ENCODE measurements around the gene SERPINB6. TPM values are rescaled to one million over a fixed set of nuclear protein-coding genes. Genes with fewer than 3 reads are reported as not detected.

Gene SERPINB6
- total RNA-seq, 5 donors from 2014 or later (not counting 1 experiment from before 2014, with no cell fraction given), result 30.0 to 49.0 (median 38.0) TPM

- Histone ChIP-seq H3K27me3 (replicated peaks in 1 of 2; ENCODE audit: control insufficient read depth in 2 of 2, extremely low read depth in 1 of 2, insufficient read depth in 2 of 2, low read length in 1 of 2) (peaks cover 0 to 5% of the 10 kb centered on the region in 2 experiments), H3K9me3 (no peaks in the 10 kb centered on the region), H3K36me3 (ENCODE audit: control insufficient read depth in 2 of 2, extremely low read depth in 1 of 2, insufficient read depth in 1 of 2, low read length in 1 of 2) (no peaks in the 10 kb centered on the region), H3K27ac (ENCODE audit: low read length) (no peak overlapping the region), H3K4me3 (ENCODE audit: control insufficient read depth in 1 of 2, extremely low read depth in 1 of 2, low read length in 1 of 2) (no peak overlapping the region), H3K4me1 (ENCODE audit: control insufficient read depth in 1 of 2, extremely low read depth in 1 of 2, insufficient read depth in 2 of 2, low read length in 2 of 2) (peaks cover 0 to 21% of the 10 kb centered on the region in 2 experiments)
- H3K4me1 Mint-ChIP-seq, result peaks cover 12 to 22% (median 14%) of the 10 kb centered on the region in 3 donors
- POLR2A ChIA-PET, result no interaction called here
- no peak for DNase-seq
- no peak overlapping the region for H3K27ac Mint-ChIP-seq
- ATAC-seq (replicated peaks in 1 of 4), result no peak
- no peaks in the 10 kb centered on the region for H3K36me3 Mint-ChIP-seq
- CTCF ChIA-PET, result no interaction called here
- no peaks in the 10 kb centered on the region for H3K9me3 Mint-ChIP-seq
- no peak overlapping the region for H3K4me3 Mint-ChIP-seq
- H3K27me3 Mint-ChIP-seq, result no peaks in the 10 kb centered on the region
- 100% methylated on average over 1 of the region's 4 CpGs for WGBS (ENCODE audit: insufficient coverage)
These were observed 54.3 kb downstream of the SERPINB6 start for GRCh38 chr6:2917065-2917464.

- Histone ChIP-seq H3K27me3 (replicated peaks in 1 of 2; ENCODE audit: control insufficient read depth in 2 of 2, extremely low read depth in 1 of 2, insufficient read depth in 2 of 2, low read length in 1 of 2) (peaks cover 0 to 5% of the 10 kb centered on the region in 2 experiments), H3K27ac (ENCODE audit: low read length) (no peak overlapping the region), H3K4me1 (ENCODE audit: control insufficient read depth in 1 of 2, extremely low read depth in 1 of 2, insufficient read depth in 2 of 2, low read length in 2 of 2) (peaks cover 0 to 21% of the 10 kb centered on the region in 2 experiments), H3K9me3 (no peaks in the 10 kb centered on the region), H3K36me3 (ENCODE audit: control insufficient read depth in 2 of 2, extremely low read depth in 1 of 2, insufficient read depth in 1 of 2, low read length in 1 of 2) (no peaks in the 10 kb centered on the region), H3K4me3 (ENCODE audit: control insufficient read depth in 1 of 2, extremely low read depth in 1 of 2, low read length in 1 of 2) (no peak overlapping the region)
- DNase-seq (no peak), ATAC-seq (replicated peaks in 1 of 4) (no peak)
- no peaks in the 10 kb centered on the region for H3K36me3 Mint-ChIP-seq
- WGBS (ENCODE audit: insufficient coverage), result no CpG with 5 or more reads among the region's 3 CpGs
- no peak overlapping the region for H3K27ac Mint-ChIP-seq
- no peaks in the 10 kb centered on the region for H3K9me3 Mint-ChIP-seq
- POLR2A ChIA-PET, result no interaction called here
- H3K4me3 Mint-ChIP-seq, result no peak overlapping the region
- H3K27me3 Mint-ChIP-seq, result no peaks in the 10 kb centered on the region
- CTCF ChIA-PET, result interaction anchor here in 1 of 2 donors (0.6 kb wide), 1 partner anchor 124 kb away, joined by 3 read pairs; no protein-coding TSS in a partner anchor
- peaks cover 16 to 29% (median 20%) of the 10 kb centered on the region in 3 donors for H3K4me1 Mint-ChIP-seq
These were observed 55.0 kb downstream of the SERPINB6 start for GRCh38 chr6:2916158-2916925.

GRCh38 chr6:2915150-2915549, 56.2 kb downstream of the SERPINB6 start:
- Mint-ChIP-seq H3K36me3 (no peaks in the 10 kb centered on the region), H3K9me3 (no peaks in the 10 kb centered on the region), H3K27ac (no peak overlapping the region), H3K27me3 (no peaks in the 10 kb centered on the region), H3K4me1 (peaks cover 18 to 35% (median 30%) of the 10 kb centered on the region in 3 donors), H3K4me3 (no peak overlapping the region)
- Histone ChIP-seq H3K27me3 (replicated peaks in 1 of 2; ENCODE audit: control insufficient read depth in 2 of 2, extremely low read depth in 1 of 2, insufficient read depth in 2 of 2, low read length in 1 of 2) (no peaks in the 10 kb centered on the region), H3K27ac (ENCODE audit: low read length) (no peak overlapping the region), H3K4me1 (ENCODE audit: control insufficient read depth in 1 of 2, extremely low read depth in 1 of 2, insufficient read depth in 2 of 2, low read length in 2 of 2) (peaks cover 0 to 21% of the 10 kb centered on the region in 2 experiments), H3K9me3 (no peaks in the 10 kb centered on the region), H3K36me3 (ENCODE audit: control insufficient read depth in 2 of 2, extremely low read depth in 1 of 2, insufficient read depth in 1 of 2, low read length in 1 of 2) (no peaks in the 10 kb centered on the region), H3K4me3 (ENCODE audit: control insufficient read depth in 1 of 2, extremely low read depth in 1 of 2, low read length in 1 of 2) (no peak overlapping the region)
- no peak for ATAC-seq (replicated peaks in 1 of 4)
- POLR2A ChIA-PET, result no interaction called here
- WGBS (ENCODE audit: insufficient coverage), result 100% methylated on average over 1 of the region's 3 CpGs
- no peak for DNase-seq
- CTCF ChIA-PET, result interaction anchor here (0.6 to 1.9 kb wide), 5 partner anchors 16 to 103 kb away, joined by 3 to 8 read pairs (median 5); no protein-coding TSS in a partner anchor

- no peak overlapping the region for H3K4me3 ChIP-seq (ENCODE audit: control insufficient read depth in 1 of 2, extremely low read depth in 1 of 2, low read length in 1 of 2)
- ChIA-PET CTCF (interaction anchor here (0.6 to 1.9 kb wide), 10 partner anchors 8 to 74 kb away, joined by 3 to 8 read pairs (median 3); partner anchors contain the start of gene SERPINB1 (in 1 of the 2)), POLR2A (interaction anchor here in 1 of 2 donors (0.6 to 1.4 kb wide), 2 partner anchors 15 to 18 kb away, joined by 4 read pairs; no protein-coding TSS in a partner anchor)
- H3K4me3 Mint-ChIP-seq, result no peak overlapping the region
- H3K36me3 Mint-ChIP-seq, result no peaks in the 10 kb centered on the region
- H3K9me3 Mint-ChIP-seq, result no peaks in the 10 kb centered on the region
- peaks cover 0 to 17% of the 10 kb centered on the region in 2 experiments for H3K4me1 ChIP-seq (ENCODE audit: control insufficient read depth in 1 of 2, extremely low read depth in 1 of 2, insufficient read depth in 2 of 2, low read length in 2 of 2)
- no peaks in the 10 kb centered on the region for H3K27me3 ChIP-seq (replicated peaks in 1 of 2; ENCODE audit: control insufficient read depth in 2 of 2, extremely low read depth in 1 of 2, insufficient read depth in 2 of 2, low read length in 1 of 2)
- H3K27ac Mint-ChIP-seq, result no peak overlapping the region
- no peaks in the 10 kb centered on the region for H3K36me3 ChIP-seq (ENCODE audit: control insufficient read depth in 2 of 2, extremely low read depth in 1 of 2, insufficient read depth in 1 of 2, low read length in 1 of 2)
- no peaks in the 10 kb centered on the region for H3K27me3 Mint-ChIP-seq
- no peaks in the 10 kb centered on the region for H3K9me3 ChIP-seq
- H3K4me1 Mint-ChIP-seq, result peaks cover 20 to 38% (median 34%) of the 10 kb centered on the region in 3 donors
- WGBS (ENCODE audit: insufficient coverage), result 87% methylated on average over 4 of the region's 7 CpGs
- no peak overlapping the region for H3K27ac ChIP-seq (ENCODE audit: low read length)
- no peak for ATAC-seq (replicated peaks in 1 of 4)
- no peak for DNase-seq
These were observed 57.1 kb downstream of the SERPINB6 start for GRCh38 chr6:2914318-2914660.

GRCh38 chr6:2913621-2914317, 57.6 kb downstream of the SERPINB6 start:
- POLR2A ChIA-PET, result interaction anchor here in 1 of 2 donors (0.6 to 1.4 kb wide), 2 partner anchors 15 to 19 kb away, joined by 4 read pairs; no protein-coding TSS in a partner anchor
- no peak for ATAC-seq (replicated peaks in 1 of 4)
- CTCF ChIA-PET, result interaction anchor here (0.6 to 1.9 kb wide), 12 partner anchors 9 to 74 kb away, joined by 3 to 8 read pairs (median 4); partner anchors contain the start of gene SERPINB1 (in 1 of the 2)
- 96% methylated on average over 6 of the region's 11 CpGs for WGBS (ENCODE audit: insufficient coverage)
- Mint-ChIP-seq H3K4me3 (no peak overlapping the region), H3K4me1 (peaks cover 20 to 38% (median 34%) of the 10 kb centered on the region in 3 donors), H3K27me3 (no peaks in the 10 kb centered on the region), H3K27ac (no peak overlapping the region), H3K36me3 (no peaks in the 10 kb centered on the region), H3K9me3 (no peaks in the 10 kb centered on the region)
- H3K36me3 ChIP-seq (ENCODE audit: control insufficient read depth in 2 of 2, extremely low read depth in 1 of 2, insufficient read depth in 1 of 2, low read length in 1 of 2), result no peaks in the 10 kb centered on the region
- H3K27me3 ChIP-seq (replicated peaks in 1 of 2; ENCODE audit: control insufficient read depth in 2 of 2, extremely low read depth in 1 of 2, insufficient read depth in 2 of 2, low read length in 1 of 2), result no peaks in the 10 kb centered on the region
- H3K9me3 ChIP-seq, result no peaks in the 10 kb centered on the region
- H3K4me3 ChIP-seq (ENCODE audit: control insufficient read depth in 1 of 2, extremely low read depth in 1 of 2, low read length in 1 of 2), result no peak overlapping the region
- H3K4me1 ChIP-seq (ENCODE audit: control insufficient read depth in 1 of 2, extremely low read depth in 1 of 2, insufficient read depth in 2 of 2, low read length in 2 of 2), result peaks cover 0 to 12% of the 10 kb centered on the region in 2 experiments
- no peak for DNase-seq
- H3K27ac ChIP-seq (ENCODE audit: low read length), result no peak overlapping the region

- ChIA-PET POLR2A (interaction anchor here (0.6 to 0.8 kb wide), 4 partner anchors 27 to 86 kb away, joined by 3 to 5 read pairs (median 4); no protein-coding TSS in a partner anchor), CTCF (interaction anchor here (0.6 to 1.9 kb wide), 33 partner anchors 11 to 395 kb away, joined by 3 to 41 read pairs (median 4); partner anchors contain the start of gene SERPINB1 (in 2 of the 2))
- no peak overlapping the region for H3K4me3 Mint-ChIP-seq
- H3K36me3 Mint-ChIP-seq, result no peaks in the 10 kb centered on the region
- H3K4me1 ChIP-seq (ENCODE audit: control insufficient read depth in 1 of 2, extremely low read depth in 1 of 2, insufficient read depth in 2 of 2, low read length in 2 of 2), result peaks cover 0 to 3% of the 10 kb centered on the region in 2 experiments
- H3K4me3 ChIP-seq (ENCODE audit: control insufficient read depth in 1 of 2, extremely low read depth in 1 of 2, low read length in 1 of 2), result no peak overlapping the region
- no peak overlapping the region for H3K27ac ChIP-seq (ENCODE audit: low read length)
- H3K36me3 ChIP-seq (ENCODE audit: control insufficient read depth in 2 of 2, extremely low read depth in 1 of 2, insufficient read depth in 1 of 2, low read length in 1 of 2), result no peaks in the 10 kb centered on the region
- H3K27ac Mint-ChIP-seq, result peak overlapping the region in 1 of 2 donors; percentile 22
- H3K27me3 Mint-ChIP-seq, result no peaks in the 10 kb centered on the region
- DNase-seq (no peak), ATAC-seq (replicated peaks in 1 of 4) (no peak)
- H3K9me3 ChIP-seq, result no peaks in the 10 kb centered on the region
- no peaks in the 10 kb centered on the region for H3K27me3 ChIP-seq (replicated peaks in 1 of 2; ENCODE audit: control insufficient read depth in 2 of 2, extremely low read depth in 1 of 2, insufficient read depth in 2 of 2, low read length in 1 of 2)
- H3K9me3 Mint-ChIP-seq, result no peaks in the 10 kb centered on the region
- WGBS (ENCODE audit: insufficient coverage), result 79% methylated on average over 3 of the region's 4 CpGs
- H3K4me1 Mint-ChIP-seq, result peaks cover 31 to 46% (median 46%) of the 10 kb centered on the region in 3 donors
These were observed 60.2 kb downstream of the SERPINB6 start for GRCh38 chr6:2911171-2911570.

Data from T-cell (primary cell).